CD8-positive, alpha-beta memory T cell (primary cell): Measurements from ENCODE around the gene AIMP1. TPM values are rescaled to one million over a fixed set of nuclear protein-coding genes. Genes with fewer than 3 reads are reported as not detected.

Experiments used
- CTCF ChIA-PET: fragments of 350-600 bp; sonication (Branson Sonifier 250); formaldehyde crosslinking; loops from one replicate; lab custom pipeline; 2021; ENCODE audit warnings: antibody characterized with exemption; lab: Charles Lee
- POLR2A ChIA-PET: fragments of 350-600 bp; sonication (Branson Sonifier 250); formaldehyde crosslinking; loops from one replicate; lab custom pipeline; 2021; ENCODE audit warnings: antibody characterized with exemption; lab: Charles Lee
- DNase-seq, 5 donors: peaks; one replicate each; pipeline versions ENCODE4 v3.0.0 to v3.0.0-alpha.2; 2020 to 2022; ENCODE audit warnings: mixed read lengths in 1 of 5
- H3K27ac ChIP-seq: one replicate; pipeline ENCODE4 v1.7.0; 2013; ENCODE audit warnings: low read depth, mild to moderate bottlenecking, low read length, moderate library complexity
- H3K27me3 ChIP-seq: 2 replicates; pipeline ENCODE4 v1.7.0; 2013; ENCODE audit warnings: low read length, mild to moderate bottlenecking; ENCODE audit not compliant: insufficient read depth, poor library complexity, severe bottlenecking
- H3K36me3 ChIP-seq: 2 replicates; pipeline ENCODE4 v1.7.0; 2013; ENCODE audit warnings: mild to moderate bottlenecking, low read length, moderate library complexity; ENCODE audit not compliant: insufficient read depth
- H3K4me1 ChIP-seq: 2 replicates; pipeline ENCODE4 v1.7.0; 2013; ENCODE audit warnings: mild to moderate bottlenecking, low read length, moderate library complexity; ENCODE audit not compliant: insufficient read depth
- H3K4me3 ChIP-seq: 2 replicates; pipeline ENCODE4 v1.7.0; 2013; ENCODE audit warnings: mild to moderate bottlenecking, low read length
- H3K9me3 ChIP-seq: 2 replicates; pipeline ENCODE4 v1.7.0; 2013; ENCODE audit warnings: mild to moderate bottlenecking, low read length
- H3K27ac Mint-ChIP-seq, 8 donors: one replicate each; pipeline ENCODE4 v1.8.0; 2020 to 2021; ENCODE audit warnings: mixed read lengths in 8 of 8, mild to moderate bottlenecking in 6 of 8, inconsistent platforms in 3 of 8, moderate library complexity in 3 of 8
- H3K27me3 Mint-ChIP-seq, 2 donors: one replicate each; pipeline ENCODE4 v1.8.0; 2020 to 2021; ENCODE audit warnings: mixed read lengths in 2 of 2, mild to moderate bottlenecking in 1 of 2, moderate library complexity in 1 of 2
- H3K36me3 Mint-ChIP-seq, 3 donors: one replicate each; pipeline ENCODE4 v1.8.0; 2020 to 2021; ENCODE audit warnings: mixed read lengths in 3 of 3, inconsistent platforms in 1 of 3, mild to moderate bottlenecking in 1 of 3
- H3K4me1 Mint-ChIP-seq, 3 donors: one replicate each; pipeline ENCODE4 v1.8.0; 2020 to 2021; ENCODE audit warnings: mixed read lengths in 3 of 3, inconsistent platforms in 1 of 3, mild to moderate bottlenecking in 1 of 3
- H3K4me3 Mint-ChIP-seq, 7 donors: one replicate each; pipeline ENCODE4 v1.8.0; 2020 to 2021; ENCODE audit warnings: mixed read lengths in 7 of 7, mild to moderate bottlenecking in 6 of 7, moderate library complexity in 4 of 7, inconsistent platforms in 2 of 7
- H3K9me3 Mint-ChIP-seq, 5 donors: one replicate each; pipeline ENCODE4 v1.8.0; 2020 to 2022; ENCODE audit warnings: mixed read lengths in 5 of 5, mild to moderate bottlenecking in 3 of 5, moderate library complexity in 2 of 5, inconsistent platforms in 1 of 5
- polyA plus RNA-seq: library from polyadenylated mRNA; unstranded; fragments of 300-500 nt; fragmentation: Illumina TruSeq; gene quantifications from one replicate; pipeline ENCODE4 v1.2.3, GENCODE V29; 2021
- total RNA-seq, 2 experiments: library from RNA; stranded (reverse); gene quantifications; one replicate each; pipeline ENCODE4 v1.2.3, GENCODE V29; 2021

AIMP1 gene
- total and polyA plus RNA-seq, 3 experiments from 2014 or later, result 66.5 to 67.9 (median 67.0) TPM

- H3K27ac ChIP-seq, result no peak overlapping the region
- no peaks in the 10 kb centered on the region for H3K4me1 ChIP-seq
- DNase-seq, result no peak
- Mint-ChIP-seq H3K27ac (peak overlapping the region in 1 of 8 donors; percentile 26), H3K9me3 (no peaks in the 10 kb centered on the region), H3K4me3 (no peak overlapping the region), H3K36me3 (no peaks in the 10 kb centered on the region), H3K4me1 (no peaks in the 10 kb centered on the region), H3K27me3 (peaks cover 0 to 12% of the 10 kb centered on the region in 2 donors)
- POLR2A ChIA-PET, result no interaction called here
- CTCF ChIA-PET, result no interaction called here
- H3K9me3 ChIP-seq, result no peaks in the 10 kb centered on the region
- H3K4me3 ChIP-seq, result no peak overlapping the region
- H3K36me3 ChIP-seq, result no peaks in the 10 kb centered on the region
- no peaks in the 10 kb centered on the region for H3K27me3 ChIP-seq
Observed at GRCh38 chr4:106362086-106362825, 45.9 kb downstream of the AIMP1 start.

- Mint-ChIP-seq H3K4me1 (peaks cover 0 to under 1% (median 0%) of the 10 kb centered on the region in 3 donors), H3K4me3 (no peak overlapping the region), H3K27ac (no peak overlapping the region), H3K36me3 (no peaks in the 10 kb centered on the region), H3K27me3 (peaks cover 4 to 21% of the 10 kb centered on the region in 2 donors), H3K9me3 (no peaks in the 10 kb centered on the region)
- ChIA-PET POLR2A (no interaction called here), CTCF (no interaction called here)
- Histone ChIP-seq H3K27ac (no peak overlapping the region), H3K27me3 (no peaks in the 10 kb centered on the region), H3K4me3 (no peak overlapping the region), H3K36me3 (no peaks in the 10 kb centered on the region), H3K9me3 (no peaks in the 10 kb centered on the region), H3K4me1 (no peaks in the 10 kb centered on the region)
- DNase-seq, result no peak
Observed at GRCh38 chr4:106364282-106364681, 47.9 kb downstream of the AIMP1 start.

- Histone ChIP-seq H3K9me3 (no peaks in the 10 kb centered on the region), H3K4me3 (no peak overlapping the region), H3K36me3 (no peaks in the 10 kb centered on the region), H3K27ac (no peak overlapping the region), H3K4me1 (no peaks in the 10 kb centered on the region), H3K27me3 (no peaks in the 10 kb centered on the region)
- peaks cover 0 to 1% (median 0%) of the 10 kb centered on the region in 3 donors for H3K4me1 Mint-ChIP-seq
- no peaks in the 10 kb centered on the region for H3K9me3 Mint-ChIP-seq
- ChIA-PET CTCF (no interaction called here), POLR2A (no interaction called here)
- H3K27me3 Mint-ChIP-seq, result peaks cover 5 to 27% of the 10 kb centered on the region in 2 donors
- no peaks in the 10 kb centered on the region for H3K36me3 Mint-ChIP-seq
- no peak for DNase-seq
- no peak overlapping the region for H3K4me3 Mint-ChIP-seq
- no peak overlapping the region for H3K27ac Mint-ChIP-seq
Observed at GRCh38 chr4:106365613-106366012, 49.3 kb downstream of the AIMP1 start.

GRCh38 chr4:106366026-106366425 lies 49.7 kb downstream of the AIMP1 start:
- no peaks in the 10 kb centered on the region for H3K36me3 Mint-ChIP-seq
- H3K9me3 Mint-ChIP-seq, result no peaks in the 10 kb centered on the region
- no peak overlapping the region for H3K4me3 Mint-ChIP-seq
- ChIA-PET CTCF (no interaction called here), POLR2A (no interaction called here)
- peaks cover 0 to 1% (median 0%) of the 10 kb centered on the region in 3 donors for H3K4me1 Mint-ChIP-seq
- Histone ChIP-seq H3K36me3 (no peaks in the 10 kb centered on the region), H3K27me3 (no peaks in the 10 kb centered on the region), H3K4me1 (no peaks in the 10 kb centered on the region), H3K27ac (no peak overlapping the region), H3K9me3 (no peaks in the 10 kb centered on the region), H3K4me3 (no peak overlapping the region)
- peaks cover 5 to 27% of the 10 kb centered on the region in 2 donors for H3K27me3 Mint-ChIP-seq
- DNase-seq, result no peak
- no peak overlapping the region for H3K27ac Mint-ChIP-seq

DNA sequence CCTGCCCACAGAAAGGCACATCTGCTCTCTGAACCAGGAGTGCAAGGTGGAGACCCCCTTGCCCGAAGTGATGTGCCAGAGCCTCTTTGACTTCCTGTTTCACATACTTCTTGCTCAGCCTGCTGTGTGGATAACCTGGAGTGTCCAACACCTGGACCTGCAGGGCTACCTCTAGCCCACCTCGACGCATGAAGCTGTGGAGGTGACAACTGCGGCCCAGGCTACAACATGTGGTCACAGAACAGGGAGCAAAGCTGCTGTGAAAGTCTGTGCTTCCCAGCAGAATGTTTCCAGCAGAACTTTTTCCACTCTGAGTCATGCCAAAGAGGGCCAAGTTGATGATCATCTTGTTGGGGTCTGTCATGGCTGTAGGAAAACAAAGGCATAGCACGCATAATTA lies 50.7 kb downstream of the AIMP1 start:
- H3K36me3 Mint-ChIP-seq, result no peaks in the 10 kb centered on the region
- H3K9me3 ChIP-seq, result no peaks in the 10 kb centered on the region
- no peaks in the 10 kb centered on the region for H3K27me3 ChIP-seq
- H3K4me1 Mint-ChIP-seq, result peaks cover 0 to 1% (median 0%) of the 10 kb centered on the region in 3 donors
- POLR2A ChIA-PET, result no interaction called here
- no peak for DNase-seq
- no peak overlapping the region for H3K4me3 Mint-ChIP-seq
- H3K4me3 ChIP-seq, result no peak overlapping the region
- no peak overlapping the region for H3K27ac Mint-ChIP-seq
- H3K27ac ChIP-seq, result no peak overlapping the region
- H3K9me3 Mint-ChIP-seq, result no peaks in the 10 kb centered on the region
- no peaks in the 10 kb centered on the region for H3K36me3 ChIP-seq
- H3K4me1 ChIP-seq, result no peaks in the 10 kb centered on the region
- peaks cover 5 to 26% of the 10 kb centered on the region in 2 donors for H3K27me3 Mint-ChIP-seq
- CTCF ChIA-PET, result no interaction called here

DNA sequence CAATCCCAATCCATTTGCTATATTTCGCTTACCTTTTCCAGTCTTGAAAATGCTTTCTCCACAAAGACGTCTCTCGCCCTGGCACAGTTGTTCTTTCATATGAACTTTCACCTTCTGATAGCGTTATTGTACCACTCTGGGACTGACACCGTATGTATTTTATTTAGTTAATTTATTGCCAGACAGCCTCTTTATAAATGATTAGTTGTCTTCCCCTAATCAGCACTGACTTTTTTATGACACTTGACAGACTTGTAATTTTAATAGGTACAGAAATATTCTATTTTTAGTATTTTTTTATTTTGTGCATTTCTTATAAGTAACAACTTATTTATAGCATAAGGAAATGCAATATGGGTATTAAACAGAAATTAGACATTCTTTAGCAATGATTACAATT lies 52.3 kb downstream of the AIMP1 start, which contains the start of gene GIMD1:
TSS of gene GIMD1 (minus strand) at position 101 of the 400 bp plus-strand sequence. CDS start 1,343 bp downstream, outside the sequence.
- no peak within 1 kb of the TSS for H3K27ac ChIP-seq
- no peak within 1 kb of the TSS for H3K27ac Mint-ChIP-seq
- H3K36me3 Mint-ChIP-seq, result no peaks in the 10 kb centered on the region
- CTCF ChIA-PET, result no interaction called here
- H3K9me3 Mint-ChIP-seq, result no peaks in the 10 kb centered on the region
- no peaks in the 10 kb centered on the region for H3K4me1 ChIP-seq
- H3K4me1 Mint-ChIP-seq, result peaks cover 0 to 1% (median 0%) of the 10 kb centered on the region in 3 donors
- no peaks in the 10 kb centered on the region for H3K9me3 ChIP-seq
- no peak within 1 kb of the TSS for H3K4me3 Mint-ChIP-seq
- H3K27me3 Mint-ChIP-seq, result peaks cover 5 to 29% of the 10 kb centered on the region in 2 donors
- POLR2A ChIA-PET, result no interaction called here
- no peak for DNase-seq
- no peak within 1 kb of the TSS for H3K4me3 ChIP-seq
- no peaks in the 10 kb centered on the region for H3K36me3 ChIP-seq
- H3K27me3 ChIP-seq, result no peaks in the 10 kb centered on the region

- Mint-ChIP-seq H3K36me3 (no peaks in the 10 kb centered on the region), H3K4me3 (no peak overlapping the region), H3K4me1 (peaks cover 0 to 1% (median 0%) of the 10 kb centered on the region in 3 donors), H3K27ac (no peak overlapping the region), H3K9me3 (no peaks in the 10 kb centered on the region), H3K27me3 (peaks cover 5 to 36% of the 10 kb centered on the region in 2 donors)
- Histone ChIP-seq H3K9me3 (no peaks in the 10 kb centered on the region), H3K27ac (no peak overlapping the region), H3K4me3 (no peak overlapping the region), H3K27me3 (no peaks in the 10 kb centered on the region), H3K4me1 (no peaks in the 10 kb centered on the region), H3K36me3 (no peaks in the 10 kb centered on the region)
- peak in 2 of 5 donors; percentile 1 to 2 for DNase-seq
- ChIA-PET POLR2A (no interaction called here), CTCF (no interaction called here)
Observed at GRCh38 chr4:106369456-106370060, 53.2 kb downstream of the AIMP1 start.

DNA sequence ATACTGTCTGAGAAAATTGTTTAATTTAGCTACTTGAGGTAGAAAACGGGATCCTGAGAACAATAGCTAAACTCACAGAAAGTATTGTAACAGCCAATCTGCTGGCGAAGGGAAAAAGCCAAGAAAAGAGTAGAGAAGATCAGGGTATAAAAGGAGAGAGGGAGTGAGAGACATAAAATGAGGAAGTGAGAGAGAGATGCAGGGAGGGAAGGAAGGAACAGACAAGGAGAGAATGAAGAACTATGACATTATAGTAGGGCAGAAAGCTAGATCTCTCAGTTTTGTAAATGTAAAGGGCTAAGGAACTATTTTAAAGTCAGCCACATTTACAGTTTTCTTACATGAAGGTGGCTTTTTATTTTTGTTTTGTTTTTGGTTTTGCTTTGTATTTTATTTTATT lies 53.9 kb downstream of the AIMP1 start:
- no peaks in the 10 kb centered on the region for H3K9me3 Mint-ChIP-seq
- no peak for DNase-seq
- Histone ChIP-seq H3K27me3 (no peaks in the 10 kb centered on the region), H3K9me3 (no peaks in the 10 kb centered on the region), H3K36me3 (no peaks in the 10 kb centered on the region), H3K4me1 (no peaks in the 10 kb centered on the region), H3K27ac (no peak overlapping the region), H3K4me3 (no peak overlapping the region)
- no peak overlapping the region for H3K4me3 Mint-ChIP-seq
- peaks cover 0 to 1% (median 0%) of the 10 kb centered on the region in 3 donors for H3K4me1 Mint-ChIP-seq
- ChIA-PET CTCF (no interaction called here), POLR2A (no interaction called here)
- H3K27me3 Mint-ChIP-seq, result peaks cover 5 to 36% of the 10 kb centered on the region in 2 donors
- no peak overlapping the region for H3K27ac Mint-ChIP-seq
- no peaks in the 10 kb centered on the region for H3K36me3 Mint-ChIP-seq
